Stimulated activated CD4-positive, alpha-beta T cell treated with anti-CD3 and anti-CD28 coated beads, Interleukin-12 subunit alpha, Interleukin-12 subunit beta, amount 100 ng/mL, for 48 hours (primary cell): ENCODE results near the gene PPP2R5E.
A peak's percentile ranks its signal among the peaks of the same experiment; 100 is the strongest.
"Not testable (repeated sequence)": the region's sequence is repeated elsewhere in the genome, so short reads cannot be mapped to it uniquely, and the experiment has no call there.

Source experiments
- DNase-seq, 3 donors: peaks; one replicate each; pipeline ENCODE4 v3.0.0-alpha.2; 2020; ENCODE audit warnings: low read depth in 2 of 3, low spot score in 1 of 3

Gene PPP2R5E

GRCh38 chr14:63523735-63524426 lies 19.3 kb downstream of the PPP2R5E start:
- no peak for DNase-seq

GRCh38 chr14:63522511-63522910 lies 20.7 kb downstream of the PPP2R5E start:
- not testable (repeated sequence) for DNase-seq

- no peak for DNase-seq
These were observed 25.8 kb downstream of the PPP2R5E start for GRCh38 chr14:63517354-63517753.

GRCh38 chr14:63515240-63515639 lies 27.9 kb downstream of the PPP2R5E start:
- DNase-seq: no peak

- no peak for DNase-seq
These were observed 29.4 kb downstream of the PPP2R5E start for GRCh38 chr14:63513756-63514155.

GRCh38 chr14:63512861-63513260 lies 30.3 kb downstream of the PPP2R5E start:
- no peak for DNase-seq

- DNase-seq: no peak
These were observed 32.6 kb downstream of the PPP2R5E start for GRCh38 chr14:63510538-63510937.

- DNase-seq: no peak
These were observed 35.1 kb downstream of the PPP2R5E start for GRCh38 chr14:63508033-63508432.

- DNase-seq: no peak
These were observed 38.5 kb downstream of the PPP2R5E start for GRCh38 chr14:63504648-63505047.

- DNase-seq: no peak
These were observed 41.7 kb downstream of the PPP2R5E start for GRCh38 chr14:63501429-63501828.

- DNase-seq: no peak
These were observed 43.4 kb downstream of the PPP2R5E start for GRCh38 chr14:63499701-63500250.

- DNase-seq: no peak
These were observed 46.3 kb downstream of the PPP2R5E start for GRCh38 chr14:63496837-63497400.

- no peak for DNase-seq
These were observed 49.9 kb downstream of the PPP2R5E start for GRCh38 chr14:63493246-63493645.

GRCh38 chr14:63492391-63492790 lies 50.8 kb downstream of the PPP2R5E start:
- no peak for DNase-seq

GRCh38 chr14:63487724-63488123 lies 55.5 kb downstream of the PPP2R5E start:
- DNase-seq: no peak

- DNase-seq: no peak
These were observed 56.4 kb downstream of the PPP2R5E start for GRCh38 chr14:63486738-63487137.

- no peak for DNase-seq
These were observed 59.9 kb downstream of the PPP2R5E start for GRCh38 chr14:63483315-63483714.

GRCh38 chr14:63480599-63480998 lies 62.6 kb downstream of the PPP2R5E start:
- no peak for DNase-seq

- DNase-seq: no peak
These were observed 64.7 kb downstream of the PPP2R5E start for GRCh38 chr14:63478437-63478852.

GRCh38 chr14:63478010-63478409 lies 65.2 kb downstream of the PPP2R5E start:
- DNase-seq: peak in 1 of 3 donors; percentile 3

- DNase-seq: no peak
These were observed 65.6 kb downstream of the PPP2R5E start for GRCh38 chr14:63477556-63477955.

- no peak for DNase-seq
These were observed 67.4 kb downstream of the PPP2R5E start for GRCh38 chr14:63475761-63476160.

GRCh38 chr14:63474844-63475243 lies 68.3 kb downstream of the PPP2R5E start:
- no peak for DNase-seq
